Hepatic stellate cell (primary cell): ENCODE results near the gene OSM.

ENCODE experiments used
- DNase-seq: peaks from one replicate; pipeline ENCODE4 v3.0.0; 2011; ENCODE audit warnings: low spot score

OSM gene

DNA sequence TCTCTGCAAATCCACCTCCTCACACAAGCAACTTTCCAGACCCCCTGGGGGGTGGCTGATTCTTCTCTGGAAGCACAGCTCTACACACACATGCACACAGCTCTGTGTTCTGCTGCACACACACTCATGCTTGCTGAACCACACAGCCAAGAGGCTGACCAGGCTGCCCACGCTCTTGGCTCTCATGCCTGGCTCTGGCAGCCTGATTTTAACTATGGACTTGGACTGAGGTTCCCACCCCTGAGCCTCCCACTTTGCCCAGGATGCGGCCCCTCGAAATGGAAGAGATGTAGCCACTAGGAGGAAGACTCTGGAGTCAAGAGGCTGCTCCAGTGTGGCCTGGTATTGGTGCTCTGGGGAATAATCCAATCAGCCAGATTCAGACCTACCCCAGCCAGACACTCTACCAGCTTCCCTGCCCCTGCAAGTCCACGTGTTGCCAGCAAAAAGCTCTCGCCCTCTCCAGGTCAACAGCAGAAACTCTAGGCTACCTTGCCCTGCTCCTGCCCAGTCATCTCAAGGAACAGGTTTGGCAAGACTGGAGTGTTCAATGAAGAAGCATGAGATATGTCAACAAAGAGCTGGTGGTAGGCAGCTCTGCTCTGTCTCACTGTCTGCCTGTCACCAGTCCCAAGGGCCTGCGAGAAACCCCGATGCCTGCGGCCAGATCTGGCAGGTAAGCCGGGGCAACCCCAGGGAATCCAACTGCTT is 31.5 kb upstream of the OSM start:
- DNase-seq = no peak

DNA sequence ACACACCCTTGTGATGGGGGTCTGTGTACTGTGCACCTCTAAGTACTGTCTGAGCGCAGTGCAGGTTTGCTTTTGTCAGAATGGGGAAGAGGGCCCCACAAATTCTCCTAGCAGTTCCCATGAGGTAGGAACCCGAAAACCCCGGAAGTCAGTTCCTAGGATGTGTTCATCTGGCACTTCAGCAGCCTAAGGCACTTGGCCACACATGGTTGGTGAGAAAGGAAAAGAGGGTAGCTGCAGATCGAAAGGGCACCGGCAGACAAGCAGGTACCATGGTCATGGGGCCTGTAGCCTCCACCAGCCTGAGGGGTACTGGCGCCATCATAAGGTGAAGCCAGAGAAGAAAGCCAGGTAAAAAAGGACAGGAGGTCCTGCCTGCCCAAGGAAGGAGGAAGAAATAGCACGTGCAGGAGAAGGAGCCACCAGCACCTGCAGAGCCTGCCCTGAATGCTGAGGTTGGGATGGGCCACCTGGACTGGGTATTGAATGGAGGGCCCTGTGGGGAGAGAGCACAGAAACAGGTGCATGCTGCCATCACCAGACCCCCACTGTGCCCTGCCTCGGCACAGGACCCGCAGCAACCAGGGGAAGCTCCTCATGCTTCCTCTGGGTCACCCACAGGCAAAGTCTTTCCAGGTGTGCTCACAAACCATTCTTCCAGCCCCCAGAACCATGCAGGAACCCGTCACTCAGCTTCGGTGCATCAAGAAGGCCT is 30.8 kb upstream of the OSM start:
- no peak for DNase-seq

DNA sequence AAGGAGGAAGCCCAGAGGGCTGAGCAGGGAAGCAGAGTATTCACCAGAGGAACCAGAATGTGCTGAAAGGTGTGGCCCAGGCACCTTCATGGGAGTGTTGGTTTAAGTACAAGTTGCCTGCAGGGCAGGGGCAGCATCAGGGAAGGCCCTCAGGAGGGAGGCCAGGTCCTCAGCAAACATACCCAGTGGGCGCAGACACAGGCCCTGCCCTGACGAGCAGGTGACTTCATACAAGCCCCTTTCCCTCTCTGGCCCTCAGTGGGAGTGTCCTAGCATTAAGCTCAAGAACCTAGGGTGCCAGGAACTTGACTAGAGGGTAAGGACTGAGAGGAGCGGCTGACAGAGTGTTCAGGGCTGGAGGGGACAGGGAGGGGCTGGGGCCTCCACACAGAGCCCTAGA is 30.2 kb upstream of the OSM start:
- no peak for DNase-seq

DNA sequence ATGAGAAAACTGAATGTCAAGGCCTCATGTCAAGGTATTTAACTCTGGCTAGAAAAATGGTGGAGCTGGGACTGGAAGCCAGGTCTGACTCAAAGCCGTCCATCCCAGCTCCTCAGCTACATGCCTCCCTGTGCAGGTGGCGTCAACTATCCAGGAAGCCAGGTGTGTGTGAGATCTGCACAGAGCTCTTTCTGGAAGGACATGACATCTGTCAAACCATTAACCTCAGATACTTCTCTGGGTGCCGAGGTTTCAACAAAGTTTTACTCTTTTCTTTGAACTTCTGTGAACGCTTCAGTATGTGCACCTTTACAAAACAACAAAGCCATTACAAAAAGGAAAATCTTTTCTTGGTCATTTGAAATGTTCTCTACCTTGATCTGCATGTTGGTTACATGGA is 29.7 kb upstream of the OSM start:
- DNase-seq = no peak

DNA sequence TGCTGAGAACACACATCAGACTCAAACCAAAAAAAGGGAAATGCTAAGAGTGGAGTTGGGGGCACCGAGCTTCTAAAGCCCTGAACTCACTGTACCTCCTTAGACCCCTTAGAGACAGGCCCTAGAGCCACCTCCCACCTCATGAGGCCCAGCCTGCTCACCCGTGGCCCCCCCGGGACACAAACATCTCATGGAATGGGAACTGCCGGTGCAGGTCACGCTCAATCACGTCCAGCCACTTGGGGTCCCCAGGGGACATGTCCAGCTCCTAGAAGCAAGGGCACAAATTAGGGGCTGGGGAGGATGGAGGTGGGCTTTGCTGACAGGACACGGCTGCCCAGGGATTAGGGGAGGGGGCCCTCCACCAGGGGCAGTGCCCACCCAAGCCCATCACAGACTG is 28.9 kb upstream of the OSM start:
- no peak for DNase-seq

DNA sequence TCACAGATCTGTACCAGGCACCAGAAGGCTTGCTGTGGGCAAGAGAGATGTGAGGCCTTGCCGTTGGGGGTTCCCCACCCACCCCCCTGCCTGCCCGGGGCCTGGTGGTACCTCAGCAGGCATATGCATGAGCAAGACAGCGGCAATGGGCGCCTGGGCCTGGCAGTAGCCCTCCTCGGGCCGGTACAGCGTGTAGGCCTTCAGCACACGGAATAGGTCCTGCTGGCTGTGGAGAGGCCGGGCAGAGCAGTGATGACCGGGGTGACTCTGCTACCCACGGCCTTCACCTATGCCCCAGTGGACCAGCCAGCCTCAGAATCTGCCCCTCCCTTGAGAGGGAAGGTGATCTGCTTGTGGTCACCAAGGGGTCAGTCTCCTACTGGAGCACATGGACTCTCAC is 28.2 kb upstream of the OSM start:
- DNase-seq = no peak

GRCh38 chr22:30294066-30294465 is 27.4 kb upstream of the OSM start:
- DNase-seq = no peak

GRCh38 chr22:30293026-30293425 is 26.4 kb upstream of the OSM start:
- DNase-seq = no peak

DNA sequence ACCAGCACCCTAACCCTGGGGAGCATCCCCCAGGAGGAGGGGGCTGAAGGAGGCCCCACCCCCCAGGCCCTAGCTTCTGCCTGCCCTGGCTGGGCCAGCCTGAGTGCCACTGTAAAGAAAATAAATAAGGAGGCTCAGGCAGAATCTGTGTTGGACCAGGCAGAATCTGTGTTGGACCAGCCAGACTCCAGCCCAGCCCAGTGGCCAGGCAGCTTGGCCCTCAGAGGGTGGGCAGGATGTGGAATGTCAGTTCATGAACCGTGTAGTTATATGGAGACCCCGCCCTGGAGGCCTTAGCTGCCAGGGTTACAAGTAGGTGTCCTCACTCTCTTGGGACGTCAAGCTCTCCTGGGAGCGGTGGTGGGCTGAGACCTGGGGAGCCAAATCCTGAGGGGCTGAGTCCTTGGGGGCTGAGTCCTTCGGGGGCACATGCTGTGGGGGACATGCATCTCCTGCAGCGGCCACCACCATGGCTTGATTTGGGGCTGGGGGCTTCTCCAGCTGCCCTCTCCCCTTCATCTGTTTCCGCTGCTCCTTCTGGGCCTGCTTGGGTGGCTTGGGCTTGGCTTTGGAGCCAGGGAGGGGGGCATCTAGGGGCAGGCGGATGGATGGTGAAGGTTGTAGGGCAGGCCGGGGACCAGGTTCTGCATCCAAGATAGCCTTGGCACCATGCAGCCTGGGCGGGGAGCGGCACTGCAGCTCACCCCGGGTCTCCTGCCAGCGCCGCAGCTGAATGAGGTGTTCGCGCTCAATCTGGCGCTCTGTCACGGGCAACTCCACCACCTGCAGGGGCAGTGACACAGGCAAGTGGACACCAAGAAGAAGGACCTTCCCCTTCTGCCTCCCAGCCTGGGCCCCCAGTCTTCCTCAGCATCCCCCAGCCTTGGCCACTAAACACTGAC is 25.7 kb upstream of the OSM start:
- no peak for DNase-seq

GRCh38 chr22:30291058-30291892 is 24.6 kb upstream of the OSM start:
- DNase-seq = peak; percentile 58

GRCh38 chr22:30290342-30291057 is 23.8 kb upstream of the OSM start:
- peak; percentile 88 for DNase-seq

DNA sequence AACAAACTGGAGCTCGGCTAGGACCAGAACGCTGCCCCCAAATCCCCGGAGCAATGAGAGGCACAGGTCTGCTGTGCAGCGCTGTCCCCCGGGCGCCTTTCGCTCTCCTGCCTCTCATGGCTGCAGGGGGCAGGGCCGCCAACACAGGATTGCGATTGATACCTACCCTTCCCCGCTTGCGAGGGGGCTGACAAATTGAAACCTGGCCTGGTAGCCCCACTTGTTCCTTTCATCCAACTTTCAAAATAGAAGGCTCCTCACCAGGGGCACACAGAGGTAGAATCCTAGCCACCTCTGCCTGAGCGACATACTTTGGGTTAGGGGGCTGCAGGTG is 23.3 kb upstream of the OSM start:
- no peak for DNase-seq

GRCh38 chr22:30289141-30289979 is 22.7 kb upstream of the OSM start, which contains the start of gene CASTOR1:
TSS of gene CASTOR1 (minus strand) at chr22:30289505. CDS start at chr22:30289497, 8 bp downstream.
- DNase-seq = peak; percentile 100

GRCh38 chr22:30288419-30289140 is 21.9 kb upstream of the OSM start:
- no peak for DNase-seq

DNA sequence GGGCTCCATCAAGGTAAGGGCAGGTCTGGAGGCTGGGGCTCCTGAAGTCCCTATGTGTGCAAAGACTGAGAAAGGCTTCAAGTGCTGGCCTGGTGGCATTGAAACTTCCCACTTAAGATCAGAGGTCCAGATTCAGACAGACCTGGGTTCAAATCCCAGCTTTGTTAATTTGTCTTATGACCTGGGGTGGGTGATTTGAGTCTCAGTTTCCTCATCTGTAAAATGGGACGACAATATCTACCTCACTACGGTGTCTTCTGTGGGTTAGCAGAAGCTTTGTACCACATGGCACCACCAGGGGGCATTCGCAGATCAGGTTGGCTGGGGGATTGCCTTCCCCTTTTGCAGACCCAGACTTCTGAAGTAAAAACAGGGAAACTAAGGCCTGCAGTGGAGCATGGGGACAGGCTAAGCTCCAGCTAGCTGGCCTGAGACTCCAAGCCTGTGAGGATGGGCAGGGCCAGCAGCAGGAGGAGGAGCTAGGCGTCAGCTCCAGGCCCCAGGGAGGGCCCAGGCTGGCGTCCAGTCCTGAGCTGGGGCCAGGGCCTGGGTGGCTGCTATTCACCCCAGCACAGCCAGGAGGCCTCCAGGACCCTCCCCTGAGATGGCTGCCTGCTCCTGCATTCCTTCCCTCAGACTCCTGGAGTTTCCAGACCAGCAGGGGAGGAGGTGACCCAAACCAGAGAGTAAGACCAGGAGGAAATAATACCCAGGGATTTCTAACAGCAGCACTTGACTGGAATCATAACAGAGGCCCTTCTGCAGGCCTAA is 21.2 kb upstream of the OSM start:
- peak; percentile 92 for DNase-seq

GRCh38 chr22:30286813-30287647 is 20.4 kb upstream of the OSM start:
- peak; percentile 61 for DNase-seq

- DNase-seq = no peak
These were observed 19.7 kb upstream of the OSM start for GRCh38 chr22:30286331-30286730.

- DNase-seq = no peak
These were observed 19.2 kb upstream of the OSM start for GRCh38 chr22:30285846-30286200.
